Esophagus squamous epithelium (tissue), 5 donors: ENCODE results near the gene ITSN1. TPM values are rescaled to one million over a fixed set of nuclear protein-coding genes. Genes with fewer than 3 reads are reported as not detected.

Experiments
- DNase-seq: peaks from one replicate; lab custom pipeline; 2025; lab: John Stamatoyannopoulos, UW
- H3K27ac ChIP-seq, 4 donors: fragments of 200-600 bp; sonication (generic); one replicate each; pipeline ENCODE4 v1.5.1; 2016 to 2019; ENCODE audit warnings: mild to moderate bottlenecking in 1 of 4
- H3K27me3 ChIP-seq, 4 donors: fragments of 200-600 bp; sonication (generic); 1 replicate in 3 of 4; 2 replicates in 1 of 4; pipeline versions ENCODE4 v1.5.1 to v1.6.0; 2017 to 2021; ENCODE audit warnings: antibody characterized with exemption in 1 of 4
- H3K36me3 ChIP-seq, 3 donors: fragments of 200-600 bp; sonication (generic); one replicate each; pipeline ENCODE4 v1.5.1; 2016 to 2019
- H3K4me1 ChIP-seq, 3 donors: fragments of 200-600 bp; sonication (generic); one replicate each; pipeline ENCODE4 v1.5.1; 2017 to 2019
- H3K4me3 ChIP-seq, 4 donors: fragments of 200-600 bp; sonication (generic); 1 replicate in 3 of 4; 2 replicates in 1 of 4; pipeline ENCODE4 v1.5.1; 2016 to 2019; ENCODE audit warnings: mild to moderate bottlenecking in 2 of 4, moderate library complexity in 1 of 4
- H3K9me3 ChIP-seq, 3 donors: fragments of 200-600 bp; sonication (generic); one replicate each; pipeline ENCODE4 v1.5.1; 2016 to 2019
- CTCF ChIP-seq, 6 experiments: fragments of 450-650 bp in 4 of 6; fragments of 200-600 bp in 2 of 6; sonication (generic) in 2 of 6; IDR thresholded peaks; one replicate each; pipeline ENCODE4 v1.5.1; 2016 to 2019; ENCODE audit warnings: antibody characterized with exemption in 6 of 6, mild to moderate bottlenecking in 4 of 6, moderate library complexity in 4 of 6
- POLR2A ChIP-seq, 4 donors: fragments of 450-650 bp; IDR thresholded peaks; one replicate each; pipeline ENCODE4 v1.6.1; 2017; ENCODE audit warnings: antibody characterized with exemption in 4 of 4, mild to moderate bottlenecking in 4 of 4, moderate library complexity in 3 of 4
- WGBS, 2 donors: methylation state at CpG; one replicate each; pipeline ENCODE4 v1.1.5; 2018; 5-methylcytosine and 5-hydroxymethylcytosine counted together
- intact Hi-C: fragments of 100-400 bp; cut with DNase I; formaldehyde crosslinking; loops from one replicate; pipeline ENCODE4 v1.15.0; 2022
- total RNA-seq, 4 donors: library from RNA; depleted of rRNA; stranded (reverse); fragments of >200 nt; gene quantifications; one replicate each; pipeline ENCODE4 v1.1.0, GENCODE V29; 2016
- donor health status: DM: yes; HTN: yes; CAD: no.

ITSN1 gene
- total RNA-seq, 4 donors from 2014 or later: 9.5 to 27.1 (median 11.6) TPM

GRCh38 chr21:33662046-33662445, 19.7 kb downstream of the ITSN1 start:
- no peaks in the 10 kb centered on the region for H3K36me3 ChIP-seq
- no peaks in the 10 kb centered on the region for H3K27me3 ChIP-seq
- no peaks in the 10 kb centered on the region for H3K9me3 ChIP-seq
- DNase-seq: no peak
- TF ChIP-seq POLR2A (IDR thresholded peaks at IDR 0.05) (no peak), CTCF (IDR thresholded peaks at IDR 0.05) (no peak)
- H3K4me1 ChIP-seq: peaks cover 0 to 39% (median 7%) of the 10 kb centered on the region in 3 donors
- intact Hi-C loops: no loop called here
- H3K4me3 ChIP-seq: no peak overlapping the region
- WGBS, 2 donors: 31 to 65% methylated on average over 3 of the region's 3 CpGs
- H3K27ac ChIP-seq: peak overlapping the region in 1 of 4 donors; percentile 13

- no peak for DNase-seq
- H3K9me3 ChIP-seq: no peaks in the 10 kb centered on the region
- H3K4me3 ChIP-seq: no peak overlapping the region
- WGBS, 2 donors: 82 to 90% methylated on average over 2 of the region's 2 CpGs
- H3K36me3 ChIP-seq: no peaks in the 10 kb centered on the region
- H3K27ac ChIP-seq: no peak overlapping the region
- H3K4me1 ChIP-seq: peaks cover 0 to 38% (median 7%) of the 10 kb centered on the region in 3 donors
- H3K27me3 ChIP-seq: no peaks in the 10 kb centered on the region
- TF ChIP-seq CTCF (IDR thresholded peaks at IDR 0.05) (no peak), POLR2A (IDR thresholded peaks at IDR 0.05) (no peak)
- intact Hi-C loops: no loop called here
Observed at GRCh38 chr21:33663241-33663640, 20.9 kb downstream of the ITSN1 start.

GRCh38 chr21:33664135-33664534, 21.8 kb downstream of the ITSN1 start:
- no peaks in the 10 kb centered on the region for H3K9me3 ChIP-seq
- TF ChIP-seq POLR2A (IDR thresholded peaks at IDR 0.05): no peak
- TF ChIP-seq CTCF (IDR thresholded peaks at IDR 0.05): no peak
- H3K4me3 ChIP-seq: no peak overlapping the region

GRCh38 chr21:33666153-33666552, 23.9 kb downstream of the ITSN1 start:
- 67 to 73% methylated on average over 2 of the region's 2 CpGs for WGBS, 2 donors
- no peak for DNase-seq
- Histone ChIP-seq H3K36me3 (no peaks in the 10 kb centered on the region), H3K9me3 (no peaks in the 10 kb centered on the region), H3K27me3 (no peaks in the 10 kb centered on the region), H3K4me1 (peaks cover 0 to 27% (median 0%) of the 10 kb centered on the region in 3 donors), H3K27ac (no peak overlapping the region), H3K4me3 (no peak overlapping the region)
- TF ChIP-seq POLR2A (IDR thresholded peaks at IDR 0.05): no peak
- no peak for TF ChIP-seq CTCF (IDR thresholded peaks at IDR 0.05)
- intact Hi-C loops: no loop called here

More at GRCh38 chr21:33664135-33664534, 21.8 kb downstream of the ITSN1 start:
- H3K27me3 ChIP-seq: no peaks in the 10 kb centered on the region
- intact Hi-C loops: no loop called here
- H3K36me3 ChIP-seq: no peaks in the 10 kb centered on the region
- peaks cover 0 to 39% (median 7%) of the 10 kb centered on the region in 3 donors for H3K4me1 ChIP-seq
- 93 to 100% methylated on average over 3 of the region's 3 CpGs for WGBS, 2 donors
- DNase-seq: no peak
- H3K27ac ChIP-seq: no peak overlapping the region

- DNase-seq: no peak
- intact Hi-C loops: no loop called here
- TF ChIP-seq POLR2A (IDR thresholded peaks at IDR 0.05) (no peak), CTCF (IDR thresholded peaks at IDR 0.05) (no peak)
- no peak overlapping the region for H3K4me3 ChIP-seq
- no peaks in the 10 kb centered on the region for H3K27me3 ChIP-seq
- H3K27ac ChIP-seq: no peak overlapping the region
- peaks cover 0 to 16% (median 0%) of the 10 kb centered on the region in 3 donors for H3K4me1 ChIP-seq
- no peaks in the 10 kb centered on the region for H3K36me3 ChIP-seq
- 69 to 87% methylated on average over 6 of the region's 6 CpGs for WGBS, 2 donors
- H3K9me3 ChIP-seq: no peaks in the 10 kb centered on the region
Observed at GRCh38 chr21:33667636-33668035, 25.3 kb downstream of the ITSN1 start.
